ENCODE data around the gene WNK3.

The WNK3 gene

DNA sequence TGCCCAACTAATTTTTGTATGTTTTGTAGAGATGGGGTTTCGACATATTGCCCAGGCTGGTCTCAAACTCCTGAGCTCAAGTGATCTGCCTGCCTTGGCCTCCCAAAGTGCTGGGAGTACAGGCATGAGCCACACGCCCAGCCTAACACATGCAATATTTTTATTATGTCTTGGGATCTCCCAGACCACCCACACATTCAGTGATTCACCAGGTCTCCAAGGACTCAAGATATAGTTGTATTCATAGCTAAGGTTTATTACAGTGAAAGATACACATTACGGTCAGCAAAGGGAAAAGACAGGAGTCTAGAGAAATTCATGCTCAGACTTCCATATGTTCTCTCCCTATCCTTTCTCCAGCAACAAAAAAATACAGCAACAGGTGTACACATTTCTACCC, 149.3 kb downstream of the WNK3 start:
- no peak overlapping the region for H3K4me3 ChIP-seq (replicated peaks in 1 of 2; ENCODE audit: low read depth in 2 of 2, low read length in 2 of 2)
- TF ChIP-seq, protein P1, sequence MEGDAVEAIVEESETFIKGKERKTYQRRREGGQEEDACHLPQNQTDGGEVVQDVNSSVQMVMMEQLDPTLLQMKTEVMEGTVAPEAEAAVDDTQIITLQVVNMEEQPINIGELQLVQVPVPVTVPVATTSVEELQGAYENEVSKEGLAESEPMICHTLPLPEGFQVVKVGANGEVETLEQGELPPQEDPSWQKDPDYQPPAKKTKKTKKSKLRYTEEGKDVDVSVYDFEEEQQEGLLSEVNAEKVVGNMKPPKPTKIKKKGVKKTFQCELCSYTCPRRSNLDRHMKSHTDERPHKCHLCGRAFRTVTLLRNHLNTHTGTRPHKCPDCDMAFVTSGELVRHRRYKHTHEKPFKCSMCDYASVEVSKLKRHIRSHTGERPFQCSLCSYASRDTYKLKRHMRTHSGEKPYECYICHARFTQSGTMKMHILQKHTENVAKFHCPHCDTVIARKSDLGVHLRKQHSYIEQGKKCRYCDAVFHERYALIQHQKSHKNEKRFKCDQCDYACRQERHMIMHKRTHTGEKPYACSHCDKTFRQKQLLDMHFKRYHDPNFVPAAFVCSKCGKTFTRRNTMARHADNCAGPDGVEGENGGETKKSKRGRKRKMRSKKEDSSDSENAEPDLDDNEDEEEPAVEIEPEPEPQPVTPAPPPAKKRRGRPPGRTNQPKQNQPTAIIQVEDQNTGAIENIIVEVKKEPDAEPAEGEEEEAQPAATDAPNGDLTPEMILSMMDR (IDR thresholded peaks at IDR 0.05; ENCODE audit: low read depth, low read length): no peak
- peak; percentile 19 to 67 for DNase-seq (ENCODE audit: low read depth in 2 of 2)

DNA sequence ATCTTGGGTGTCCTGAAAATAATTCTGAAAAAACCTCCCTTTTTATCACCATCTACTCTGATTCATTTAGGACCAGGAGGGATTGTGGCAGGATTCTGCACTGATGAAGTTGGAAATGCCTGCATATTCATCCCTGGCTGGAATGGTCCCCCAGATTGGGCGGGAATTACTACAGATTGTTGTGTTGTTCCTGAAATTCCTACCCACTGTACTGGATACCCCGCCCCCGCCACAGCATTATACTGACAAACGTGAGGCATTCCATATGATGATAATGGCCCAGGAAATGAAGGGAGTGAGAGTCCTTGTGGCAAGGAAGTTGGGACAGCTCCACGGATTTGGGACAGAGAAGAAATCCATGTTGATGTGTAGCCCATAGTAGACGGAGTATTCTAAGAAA, 159.6 kb downstream of the WNK3 start:
- H3K4me3 ChIP-seq (replicated peaks in 1 of 2; ENCODE audit: low read depth in 2 of 2, low read length in 2 of 2): no peak overlapping the region
- no peak for DNase-seq (ENCODE audit: low read depth in 2 of 2)
- TF ChIP-seq, protein P1 (IDR thresholded peaks at IDR 0.05; ENCODE audit: low read depth, low read length): no peak

DNA sequence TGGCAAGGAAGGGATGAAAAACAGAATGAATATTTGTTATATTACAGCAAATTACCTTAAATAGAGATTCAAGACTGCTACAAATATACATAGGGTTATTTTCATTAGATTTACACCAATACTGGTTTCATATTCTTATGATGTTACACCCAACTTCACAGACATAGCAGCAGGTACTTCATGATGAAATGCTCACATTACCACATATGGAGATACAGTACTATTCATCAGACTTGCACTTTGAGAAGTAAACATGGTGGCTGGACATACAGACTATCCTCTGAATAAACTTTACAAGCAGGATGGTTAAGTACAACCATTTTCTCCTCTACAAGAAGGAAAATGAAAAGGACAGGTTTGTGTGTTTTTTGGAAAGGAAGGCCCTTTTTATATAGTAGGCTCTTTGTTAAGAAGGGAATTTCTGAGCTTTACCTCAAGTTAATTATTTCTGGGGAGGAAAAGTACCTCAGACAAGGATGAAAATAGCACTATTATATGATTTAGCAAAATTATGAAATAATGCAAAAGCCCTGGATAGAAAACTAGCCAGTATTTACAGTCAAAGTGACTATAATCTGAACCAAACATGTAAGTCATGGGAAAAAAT, 162.8 kb downstream of the WNK3 start:
- TF ChIP-seq, protein P1 (IDR thresholded peaks at IDR 0.05; ENCODE audit: low read depth, low read length): no peak
- H3K4me3 ChIP-seq (replicated peaks in 1 of 2; ENCODE audit: low read depth in 2 of 2, low read length in 2 of 2): no peak overlapping the region
- no peak for DNase-seq (ENCODE audit: low read depth in 2 of 2)

DNA sequence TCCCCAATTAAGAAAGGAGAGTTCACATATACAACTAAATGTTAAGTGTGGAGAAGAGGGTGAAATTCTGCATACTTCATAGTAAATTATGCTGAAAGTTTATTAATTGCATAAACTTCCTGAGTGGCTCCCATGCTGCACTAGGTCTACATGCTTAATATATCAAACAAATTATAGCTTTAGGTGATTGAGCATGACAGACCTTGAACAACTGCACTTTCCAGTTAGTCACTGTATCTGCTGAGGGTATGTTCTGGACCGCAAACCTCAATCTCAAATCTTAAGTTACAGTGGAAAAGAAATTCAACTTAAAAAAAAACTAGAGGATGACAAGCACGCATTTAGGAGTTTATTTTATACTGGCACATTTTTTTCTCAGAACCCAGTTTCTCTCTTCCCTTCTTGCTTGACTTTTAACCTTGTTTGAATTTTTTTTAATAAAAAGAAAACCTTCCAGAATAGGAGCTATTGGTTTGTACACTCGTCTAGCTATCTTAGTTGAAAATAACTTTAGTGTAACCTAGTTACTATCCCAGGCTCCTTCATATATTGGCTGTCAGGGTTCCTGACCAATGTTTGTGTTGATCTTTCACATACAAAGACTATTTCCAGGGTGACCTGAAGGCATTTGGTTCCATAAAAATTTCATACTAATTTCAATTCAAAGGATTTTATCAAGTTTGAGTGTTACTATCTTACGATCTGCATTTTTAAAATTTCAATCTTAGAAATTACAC, 164.6 kb downstream of the WNK3 start:
- H3K4me3 ChIP-seq (replicated peaks in 1 of 2; ENCODE audit: low read depth in 2 of 2, low read length in 2 of 2): no peak overlapping the region
- no peak for DNase-seq (ENCODE audit: low read depth in 2 of 2)
- TF ChIP-seq, protein P1 (IDR thresholded peaks at IDR 0.05; ENCODE audit: low read depth, low read length): no peak

DNA sequence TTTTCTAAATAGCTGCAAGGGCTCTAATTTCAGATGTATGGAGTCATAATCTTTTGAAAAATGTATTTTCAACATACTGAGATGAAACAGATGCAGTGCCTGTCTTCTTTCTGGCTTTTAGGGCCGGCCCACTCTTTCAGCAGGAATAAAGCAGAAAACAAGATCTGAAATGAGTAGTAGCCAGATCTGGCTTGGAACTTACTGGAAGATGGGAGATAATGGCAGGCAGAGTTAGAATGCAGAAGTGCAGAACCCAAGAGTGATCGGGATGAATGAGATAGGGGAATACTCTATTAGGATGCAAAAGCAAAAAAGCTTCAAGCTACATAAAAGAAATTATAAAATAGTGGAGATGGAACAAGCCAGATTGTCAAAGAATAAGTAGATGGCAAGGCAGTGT, 173.4 kb downstream of the WNK3 start:
- DNase-seq (ENCODE audit: low read depth in 2 of 2): no peak
- H3K4me3 ChIP-seq (replicated peaks in 1 of 2; ENCODE audit: low read depth in 2 of 2, low read length in 2 of 2): no peak overlapping the region
- TF ChIP-seq, protein P1 (IDR thresholded peaks at IDR 0.05; ENCODE audit: low read depth, low read length): no peak

DNA sequence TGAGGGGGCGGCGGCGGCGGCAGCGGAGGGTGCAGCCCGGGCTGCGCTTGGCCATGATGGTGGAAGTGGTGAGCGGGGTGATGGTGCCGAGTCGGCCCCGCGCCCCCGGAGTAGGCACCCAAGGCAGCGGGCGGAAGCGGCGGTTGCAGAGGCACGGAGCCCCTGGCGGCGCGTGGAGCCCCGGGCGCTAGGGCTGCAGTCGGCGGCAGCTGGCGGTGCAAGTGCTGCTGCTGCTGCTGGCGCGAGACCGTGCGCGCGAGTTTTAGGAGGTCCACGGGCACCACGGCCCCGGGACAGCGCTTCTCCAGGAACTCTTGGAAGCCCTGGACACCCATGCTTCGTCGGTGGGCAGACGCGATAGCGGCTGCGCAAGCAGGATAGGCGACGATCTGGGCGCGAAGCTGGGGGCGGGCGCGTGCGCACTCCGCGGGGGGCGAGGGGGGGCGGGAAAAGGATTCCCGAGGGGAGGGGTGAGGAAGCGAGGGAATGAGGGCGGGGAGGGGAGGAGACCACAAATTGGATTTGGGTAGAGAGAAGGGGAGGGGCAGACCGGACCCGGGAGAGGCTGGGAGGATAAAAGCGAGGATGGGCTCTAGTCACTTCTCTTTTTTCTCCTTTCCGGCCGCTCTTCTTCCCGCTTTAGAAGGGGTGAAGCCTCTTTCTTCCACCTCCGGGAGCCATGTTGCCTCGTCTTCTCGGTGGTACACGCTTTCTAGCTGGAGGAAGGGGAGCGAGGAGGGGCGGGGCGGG, 174.8 kb downstream of the WNK3 start, which contains the start of gene FAM120C:
Gene FAM120C, minus strand, starts transcription at position 391 of the 750 bp plus-strand sequence. Its CDS starts 56 bp downstream, at position 335.
- H3K4me3 ChIP-seq (replicated peaks in 1 of 2; ENCODE audit: low read depth in 2 of 2, low read length in 2 of 2): peak within 1 kb of the TSS; percentile 59 to 65
- TF ChIP-seq, protein P1 (IDR thresholded peaks at IDR 0.05; ENCODE audit: low read depth, low read length): no peak
- DNase-seq (ENCODE audit: low read depth in 2 of 2): peak; percentile 76 to 83
